ENCODE measurements around the gene NIT1. TPM values are rescaled to one million over a fixed set of nuclear protein-coding genes. Genes with fewer than 3 reads are reported as not detected.

NIT1 gene
- total RNA-seq, 4 donors from 2014 or later, result 32.8 to 35.6 (median 34.8) TPM

DNA sequence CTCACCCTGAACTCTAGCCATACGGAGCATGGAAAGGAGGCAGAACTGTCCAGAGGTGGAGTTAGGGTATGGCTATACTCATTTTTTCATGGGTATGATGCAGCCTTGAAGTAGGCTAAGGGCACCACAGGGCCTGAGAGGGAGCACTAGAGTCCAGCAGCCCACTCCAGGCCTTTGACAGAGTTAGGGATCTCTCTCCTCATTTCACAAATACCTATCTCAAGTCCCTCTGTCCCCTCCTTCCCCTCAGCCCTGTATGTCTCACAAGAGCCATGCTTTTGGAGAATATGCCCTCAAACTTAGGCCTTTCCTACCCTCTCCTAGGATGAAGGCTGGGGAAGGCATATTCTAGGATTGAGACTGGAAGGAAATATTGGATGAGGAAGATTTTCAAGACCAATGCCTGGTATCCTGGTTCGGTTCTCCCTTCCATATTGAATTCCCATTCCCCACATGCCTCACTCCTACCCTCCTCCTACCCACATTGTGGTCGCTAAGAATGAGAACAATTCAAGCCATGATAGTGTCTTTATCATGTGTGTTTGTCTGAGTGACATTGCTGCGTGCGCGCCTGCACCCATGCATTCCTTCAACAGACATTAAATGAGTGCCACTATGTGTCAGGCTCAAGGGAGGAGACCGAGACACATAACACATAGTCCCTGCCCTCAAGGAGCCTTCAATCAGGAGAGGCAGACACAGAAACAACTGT lies 26.0 kb upstream of the NIT1 start:
- Histone ChIP-seq H3K27me3 (peaks cover 0 to 17% (median 0%) of the 10 kb centered on the region in 4 donors), H3K4me1 (peaks cover 3 to 5% (median 5%) of the 10 kb centered on the region in 4 donors), H3K4me3 (no peak overlapping the region), H3K36me3 (no peaks in the 10 kb centered on the region), H3K9me3 (no peaks in the 10 kb centered on the region), H3K27ac (replicated peaks in 1 of 4) (no peak overlapping the region)
- whole genome bisulfite sequencing, result 97% methylated on average over 6 of the region's 7 CpGs
- no peak for TF ChIP-seq POLR2A (IDR thresholded peaks at IDR 0.05; ENCODE audit: low read depth)
- no peak for TF ChIP-seq CTCF (IDR thresholded peaks at IDR 0.05)
- TF ChIP-seq EP300 (IDR thresholded peaks at IDR 0.05), result no peak
- no peak for TF ChIP-seq POLR2AphosphoS5 (IDR thresholded peaks at IDR 0.05)
- no peak for DNase-seq (ENCODE audit: extremely low spot score)
- intact Hi-C loops (cut with DNase I), result no loop called here

- H3K4me3 ChIP-seq, result no peak overlapping the region
- no peak overlapping the region for H3K27ac ChIP-seq (replicated peaks in 1 of 4)
- H3K9me3 ChIP-seq, result no peaks in the 10 kb centered on the region
- no peak for TF ChIP-seq POLR2AphosphoS5 (IDR thresholded peaks at IDR 0.05)
- no peak for TF ChIP-seq CTCF (IDR thresholded peaks at IDR 0.05)
- no peak for TF ChIP-seq POLR2A (IDR thresholded peaks at IDR 0.05; ENCODE audit: low read depth)
- TF ChIP-seq EP300 (IDR thresholded peaks at IDR 0.05), result no peak
- WGBS, result 77% methylated on average over 3 of the region's 3 CpGs
- DNase-seq (ENCODE audit: extremely low spot score), result no peak
- peaks cover 0 to 17% (median 1%) of the 10 kb centered on the region in 4 donors for H3K27me3 ChIP-seq
- no peaks in the 10 kb centered on the region for H3K36me3 ChIP-seq
- peaks cover 9 to 12% (median 10%) of the 10 kb centered on the region in 4 donors for H3K4me1 ChIP-seq
- intact Hi-C loops (cut with DNase I), result no loop called here
These were observed 25.3 kb upstream of the NIT1 start for GRCh38 chr1:161092621-161093028.

DNA sequence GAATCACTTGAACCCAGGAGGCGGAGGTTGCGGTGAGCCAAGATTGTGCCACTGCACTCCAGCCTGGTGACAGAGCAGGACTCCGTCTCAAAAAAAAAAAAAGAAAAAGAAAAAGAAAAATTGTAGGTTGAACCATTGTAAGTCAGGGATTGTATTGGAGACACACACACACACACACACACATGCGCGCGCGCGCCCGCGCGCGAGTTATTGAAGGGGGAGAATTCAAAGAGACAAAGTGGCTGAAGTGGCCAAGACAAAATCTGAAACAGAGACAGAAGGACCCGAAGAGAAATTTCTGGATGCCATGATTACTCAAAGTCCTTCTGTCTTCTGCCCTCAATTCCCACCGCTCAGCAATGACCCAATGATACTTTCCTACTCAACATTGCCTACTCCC lies 23.4 kb upstream of the NIT1 start:
- intact Hi-C loops (cut with DNase I), result no loop called here
- H3K9me3 ChIP-seq, result no peaks in the 10 kb centered on the region
- peaks cover 0 to 3% (median 1%) of the 10 kb centered on the region in 4 donors for H3K27me3 ChIP-seq
- DNase-seq (ENCODE audit: extremely low spot score), result no peak
- H3K27ac ChIP-seq (replicated peaks in 1 of 4), result no peak overlapping the region
- H3K4me3 ChIP-seq, result no peak overlapping the region
- peaks cover 18 to 29% (median 24%) of the 10 kb centered on the region in 4 donors for H3K4me1 ChIP-seq
- WGBS, result 96% methylated on average over 14 of the region's 14 CpGs
- peaks cover 0 to 3% (median 0%) of the 10 kb centered on the region in 4 donors for H3K36me3 ChIP-seq
- TF ChIP-seq CTCF (IDR thresholded peaks at IDR 0.05) (no peak), POLR2A (IDR thresholded peaks at IDR 0.05; ENCODE audit: low read depth) (no peak), POLR2AphosphoS5 (IDR thresholded peaks at IDR 0.05) (no peak), EP300 (IDR thresholded peaks at IDR 0.05) (no peak)

GRCh38 chr1:161095230-161095629 lies 22.7 kb upstream of the NIT1 start:
- no peak overlapping the region for H3K27ac ChIP-seq (replicated peaks in 1 of 4)
- 88% methylated on average over 6 of the region's 6 CpGs for WGBS
- H3K4me3 ChIP-seq, result no peak overlapping the region
- intact Hi-C loops (cut with DNase I), result loop anchor here (5.0 kb wide), 3 partner anchors 48 to 368 kb away; partner anchors contain the start of gene USF1
- peaks cover 0 to 3% (median 0%) of the 10 kb centered on the region in 4 donors for H3K27me3 ChIP-seq
- peaks cover 18 to 29% (median 24%) of the 10 kb centered on the region in 4 donors for H3K4me1 ChIP-seq
- DNase-seq (ENCODE audit: extremely low spot score), result no peak
- no peak for TF ChIP-seq POLR2A (IDR thresholded peaks at IDR 0.05; ENCODE audit: low read depth)
- no peak for TF ChIP-seq CTCF (IDR thresholded peaks at IDR 0.05)
- no peak for TF ChIP-seq EP300 (IDR thresholded peaks at IDR 0.05)
- no peak for TF ChIP-seq POLR2AphosphoS5 (IDR thresholded peaks at IDR 0.05)
- peaks cover 0 to 10% (median under 1%) of the 10 kb centered on the region in 4 donors for H3K36me3 ChIP-seq
- H3K9me3 ChIP-seq, result no peaks in the 10 kb centered on the region
